Activated T-cell treated with anti-CD3 and anti-CD28 coated beads for 48 hours (primary cell): Measurements from ENCODE around the gene GRIN1.
"Not testable (repeated sequence)": the region's sequence is repeated elsewhere in the genome, so short reads cannot be mapped to it uniquely, and the experiment has no call there.

ENCODE experiments used
- DNase-seq: peaks from one replicate; pipeline ENCODE4 v3.0.0-alpha.2; 2020; ENCODE audit warnings: low read depth

GRIN1 gene

GRCh38 chr9:137128862-137129455 is 10.0 kb upstream of the GRIN1 start:
- no peak for DNase-seq

GRCh38 chr9:137129456-137130175 is 9.3 kb upstream of the GRIN1 start:
- peak; percentile 90 for DNase-seq

- no peak for DNase-seq
Observed at GRCh38 chr9:137130176-137130755, 8.7 kb upstream of the GRIN1 start.

- no peak for DNase-seq
Observed at GRCh38 chr9:137134191-137134590, 4.8 kb upstream of the GRIN1 start.

GRCh38 chr9:137135154-137135553 is 3.8 kb upstream of the GRIN1 start:
- not testable (repeated sequence) for DNase-seq

GRCh38 chr9:137136261-137136880 is 2.6 kb upstream of the GRIN1 start:
- no peak for DNase-seq

GRCh38 chr9:137136881-137137607 is 1.9 kb upstream of the GRIN1 start:
- no peak for DNase-seq

- DNase-seq = no peak
Observed at GRCh38 chr9:137138058-137138721, 764 bp upstream of the GRIN1 start.

GRCh38 chr9:137139468-137140150 is 655 bp downstream of the GRIN1 start:
- DNase-seq = no peak

- DNase-seq = no peak
Observed at GRCh38 chr9:137140151-137141012, 1.4 kb downstream of the GRIN1 start.

- DNase-seq = no peak
Observed at GRCh38 chr9:137141050-137141810, 2.3 kb downstream of the GRIN1 start.

- DNase-seq = no peak
Observed at GRCh38 chr9:137141976-137142936, 3.3 kb downstream of the GRIN1 start.

GRCh38 chr9:137143459-137143858 is 4.5 kb downstream of the GRIN1 start:
- DNase-seq = no peak

GRCh38 chr9:137145731-137146526 is 7.0 kb downstream of the GRIN1 start:
- no peak for DNase-seq

GRCh38 chr9:137146527-137146918 is 7.6 kb downstream of the GRIN1 start:
- DNase-seq = no peak

- DNase-seq = no peak
Observed at GRCh38 chr9:137147091-137147792, 8.3 kb downstream of the GRIN1 start.

- DNase-seq = no peak
Observed at GRCh38 chr9:137147793-137148160, 8.8 kb downstream of the GRIN1 start.
